Dermis microvascular lymphatic vessel endothelial cell (primary cell): Measurements from ENCODE around the gene PIK3CD. TPM values are rescaled to one million over a fixed set of nuclear protein-coding genes. Genes with fewer than 3 reads are reported as not detected.
"Not testable (repeated sequence)": the region's sequence is repeated elsewhere in the genome, so short reads cannot be mapped to it uniquely, and the experiment has no call there.

Source experiments
- DNase-seq, 2 donors: peaks; one replicate each; pipeline versions ENCODE4 v3.0.0 to v3.0.0-alpha.2; 2010; ENCODE audit warnings: low read depth in 2 of 2
- total RNA-seq: library from RNA; depleted of rRNA; stranded (reverse); fragments of >200 nt; gene quantifications from 2 replicates; pipeline ENCODE4 v1.2.1, GENCODE V29; 2014

PIK3CD gene
- total RNA-seq, 1 donor from 2014 or later, result 1.9 TPM

GRCh38 chr1:9654051-9654833 is 2.7 kb downstream of the PIK3CD start:
- DNase-seq, result no peak

- no peak for DNase-seq
Measured at GRCh38 chr1:9654834-9655723, 3.5 kb downstream of the PIK3CD start.

GRCh38 chr1:9655836-9656235 is 4.3 kb downstream of the PIK3CD start:
- DNase-seq, result no peak

- no peak for DNase-seq
Measured at GRCh38 chr1:9657521-9658032, 6.0 kb downstream of the PIK3CD start.

- no peak for DNase-seq
Measured at GRCh38 chr1:9658199-9658598, 6.7 kb downstream of the PIK3CD start.

- DNase-seq, result no peak
Measured at GRCh38 chr1:9659328-9659727, 7.8 kb downstream of the PIK3CD start.

- DNase-seq, result no peak
Measured at GRCh38 chr1:9663257-9663656, 11.7 kb downstream of the PIK3CD start.

GRCh38 chr1:9665193-9665592 is 13.7 kb downstream of the PIK3CD start:
- no peak for DNase-seq

GRCh38 chr1:9668080-9668479 is 16.5 kb downstream of the PIK3CD start:
- no peak for DNase-seq

- DNase-seq, result no peak
Measured at GRCh38 chr1:9670085-9670484, 18.6 kb downstream of the PIK3CD start.

GRCh38 chr1:9671377-9672140 is 20.0 kb downstream of the PIK3CD start:
- DNase-seq, result no peak

GRCh38 chr1:9672444-9672843 is 20.9 kb downstream of the PIK3CD start:
- no peak for DNase-seq

- DNase-seq, result no peak
Measured at GRCh38 chr1:9675393-9675792, 23.9 kb downstream of the PIK3CD start.

GRCh38 chr1:9676128-9676527 is 24.6 kb downstream of the PIK3CD start:
- DNase-seq, result not testable (repeated sequence)

GRCh38 chr1:9676815-9677393 is 25.4 kb downstream of the PIK3CD start:
- no peak for DNase-seq

GRCh38 chr1:9680091-9680490 is 28.6 kb downstream of the PIK3CD start:
- no peak for DNase-seq

GRCh38 chr1:9680828-9681227 is 29.3 kb downstream of the PIK3CD start:
- DNase-seq, result no peak

- DNase-seq, result no peak
Measured at GRCh38 chr1:9684801-9685200, 33.3 kb downstream of the PIK3CD start.

- peak in 1 of 2 donors; percentile 79 for DNase-seq
Measured at GRCh38 chr1:9687120-9687873, 35.8 kb downstream of the PIK3CD start.

GRCh38 chr1:9687874-9688582 is 36.5 kb downstream of the PIK3CD start:
- DNase-seq, result peak in 1 of 2 donors; percentile 10
